Fibroblast of skin of abdomen (primary cell): ENCODE results near the gene RXRB.

Source experiments
- DNase-seq: peaks from one replicate; pipeline ENCODE4 v3.0.0-alpha.2; 2013

Gene RXRB

DNA sequence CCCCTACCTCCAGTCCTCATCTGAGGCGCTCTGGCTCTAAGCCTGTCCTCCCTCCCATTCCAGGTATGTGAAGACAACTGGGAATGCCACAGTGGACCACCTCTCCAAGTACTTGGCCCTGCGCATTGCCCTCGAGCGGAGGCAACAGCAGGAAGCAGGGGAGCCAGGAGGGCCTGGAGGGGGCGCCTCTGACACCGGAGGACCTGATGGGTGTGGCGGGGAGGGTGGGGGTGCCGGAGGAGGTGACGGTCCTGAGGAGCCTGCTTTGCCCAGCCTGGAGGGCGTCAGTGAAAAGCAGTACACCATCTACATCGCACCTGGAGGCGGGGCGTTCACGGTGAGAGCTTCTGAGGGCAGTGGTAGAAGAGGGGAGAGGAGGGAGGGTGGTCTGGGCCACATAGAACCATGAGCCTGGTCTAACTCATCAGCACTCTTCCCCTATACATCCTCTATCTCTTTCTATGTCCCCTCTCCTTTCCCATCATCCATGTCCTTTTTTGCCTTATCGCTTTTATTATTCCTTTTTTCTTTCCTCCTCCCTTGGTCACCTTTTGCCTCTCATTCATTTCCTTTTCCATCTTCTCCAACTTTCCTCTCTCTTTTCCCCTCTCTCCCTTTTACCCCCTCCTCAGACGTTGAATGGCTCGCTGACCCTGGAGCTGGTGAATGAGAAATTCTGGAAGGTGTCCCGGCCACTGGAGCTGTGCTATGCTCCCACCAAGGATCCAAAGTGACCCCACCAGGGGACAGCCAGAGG, 11.4 kb upstream of the RXRB start:
- no peak for DNase-seq

GRCh38 chr6:33211136-33211535, 10.7 kb upstream of the RXRB start:
- no peak for DNase-seq

GRCh38 chr6:33209856-33210255, 9.4 kb upstream of the RXRB start:
- no peak for DNase-seq

- peak; percentile 79 for DNase-seq
These were observed 7.9 kb upstream of the RXRB start, which contains the start of gene RING1 for GRCh38 chr6:33208091-33208967. TSS of gene RING1 (plus strand) at chr6:33208500. CDS start at chr6:33208823, 323 bp downstream.

DNA sequence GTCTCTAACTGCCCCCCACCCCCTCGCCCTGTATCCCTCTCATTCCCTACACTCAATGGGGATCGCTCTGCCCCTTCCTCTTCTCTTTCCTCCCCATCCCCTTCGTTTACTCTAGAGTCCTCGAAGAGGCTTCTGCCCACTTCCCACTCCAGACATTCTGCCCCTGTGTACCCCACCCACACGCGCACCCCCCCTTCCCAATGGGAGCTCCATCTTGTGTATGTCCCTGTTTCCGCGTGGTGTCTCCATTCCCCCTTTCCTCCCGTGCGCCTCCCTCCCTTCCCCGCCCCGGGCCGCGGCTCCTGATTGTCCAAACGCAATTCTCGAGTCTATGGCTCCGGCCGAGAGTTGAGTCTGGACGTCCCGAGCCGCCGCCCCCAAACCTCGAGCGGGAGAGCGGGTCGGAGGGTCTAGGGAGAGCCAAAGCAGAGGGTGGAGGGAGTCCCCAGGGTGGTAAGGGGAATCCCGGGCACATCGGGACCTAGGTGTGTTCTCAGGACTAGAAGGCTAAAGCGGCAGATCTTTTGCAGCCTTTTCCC, 7.2 kb upstream of the RXRB start:
- peak; percentile 44 for DNase-seq

DNA sequence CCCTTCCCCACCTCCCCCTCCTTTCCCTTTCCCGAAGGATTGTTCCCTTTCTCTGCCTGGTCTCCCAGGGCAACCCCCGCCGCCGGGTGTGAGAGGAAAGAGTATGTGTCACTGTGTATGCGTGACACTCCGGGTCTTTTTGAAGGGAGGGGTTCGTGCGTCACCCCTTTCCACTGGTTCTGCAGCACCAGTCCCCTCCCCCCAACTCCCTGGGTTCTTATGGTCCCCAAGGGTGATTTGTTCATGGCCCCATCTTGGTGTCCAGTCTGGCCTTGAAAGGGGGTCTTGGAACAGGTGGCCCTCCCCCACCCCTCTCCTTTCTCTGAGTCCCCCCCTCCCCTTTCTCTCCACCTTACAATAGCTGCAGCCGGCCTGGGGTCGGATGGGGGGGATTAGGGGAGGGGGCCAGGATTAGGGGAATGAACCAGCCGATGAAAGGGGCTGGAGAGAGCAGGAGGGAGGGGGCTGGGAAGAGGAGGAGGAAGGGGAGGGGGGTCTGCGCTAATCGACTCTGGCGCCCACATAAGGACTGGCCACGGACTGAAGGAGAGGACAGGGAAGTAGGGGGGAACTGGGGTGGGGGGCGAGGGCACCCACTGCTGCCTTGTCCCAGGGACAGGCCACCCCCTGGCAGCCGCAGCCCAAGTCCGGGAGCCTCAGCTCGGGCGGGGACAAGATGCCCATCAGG, 6.5 kb upstream of the RXRB start:
- DNase-seq: peak; percentile 31

DNA sequence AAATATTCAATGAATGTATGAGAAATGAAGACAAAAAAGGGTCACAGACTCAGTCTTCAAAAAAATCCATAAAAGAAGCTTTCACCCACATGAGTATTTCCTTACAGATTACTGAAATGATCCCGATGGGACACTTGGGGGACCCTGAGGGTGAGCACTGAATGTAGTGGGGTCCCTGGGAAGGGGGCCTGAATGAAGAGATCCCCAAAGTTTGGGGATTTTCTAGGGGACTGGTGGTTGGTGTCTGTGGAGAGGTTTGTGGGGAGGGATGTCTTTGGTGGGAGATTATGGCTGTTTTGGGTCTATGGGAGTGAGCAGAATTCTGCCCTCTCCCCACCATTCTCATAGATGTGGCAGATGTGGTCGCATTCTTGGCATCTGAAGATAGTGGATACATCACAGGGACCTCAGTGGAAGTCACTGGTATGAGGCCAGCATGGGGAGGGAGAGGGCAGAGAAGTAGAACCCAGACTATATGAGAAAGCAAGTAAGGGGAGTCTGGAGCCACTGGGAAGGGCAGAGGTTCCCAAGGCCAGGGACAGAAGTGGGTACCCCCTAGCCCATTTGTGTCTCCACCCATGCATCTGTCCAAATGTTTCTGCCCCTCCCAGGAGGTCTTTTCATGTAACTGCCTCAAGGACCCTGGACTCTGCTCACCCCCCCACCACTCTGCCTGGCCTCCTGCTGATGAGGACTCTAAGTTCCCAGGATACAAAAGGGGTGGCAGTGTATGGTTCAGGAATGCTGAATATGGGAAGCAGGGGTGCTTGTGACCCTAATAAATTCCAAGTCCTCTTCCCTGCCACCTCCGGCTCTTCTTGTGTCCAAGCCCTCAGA, 5.8 kb upstream of the RXRB start:
- peak; percentile 32 for DNase-seq

GRCh38 chr6:33205191-33206026, 4.9 kb upstream of the RXRB start:
- peak; percentile 57 for DNase-seq

DNA sequence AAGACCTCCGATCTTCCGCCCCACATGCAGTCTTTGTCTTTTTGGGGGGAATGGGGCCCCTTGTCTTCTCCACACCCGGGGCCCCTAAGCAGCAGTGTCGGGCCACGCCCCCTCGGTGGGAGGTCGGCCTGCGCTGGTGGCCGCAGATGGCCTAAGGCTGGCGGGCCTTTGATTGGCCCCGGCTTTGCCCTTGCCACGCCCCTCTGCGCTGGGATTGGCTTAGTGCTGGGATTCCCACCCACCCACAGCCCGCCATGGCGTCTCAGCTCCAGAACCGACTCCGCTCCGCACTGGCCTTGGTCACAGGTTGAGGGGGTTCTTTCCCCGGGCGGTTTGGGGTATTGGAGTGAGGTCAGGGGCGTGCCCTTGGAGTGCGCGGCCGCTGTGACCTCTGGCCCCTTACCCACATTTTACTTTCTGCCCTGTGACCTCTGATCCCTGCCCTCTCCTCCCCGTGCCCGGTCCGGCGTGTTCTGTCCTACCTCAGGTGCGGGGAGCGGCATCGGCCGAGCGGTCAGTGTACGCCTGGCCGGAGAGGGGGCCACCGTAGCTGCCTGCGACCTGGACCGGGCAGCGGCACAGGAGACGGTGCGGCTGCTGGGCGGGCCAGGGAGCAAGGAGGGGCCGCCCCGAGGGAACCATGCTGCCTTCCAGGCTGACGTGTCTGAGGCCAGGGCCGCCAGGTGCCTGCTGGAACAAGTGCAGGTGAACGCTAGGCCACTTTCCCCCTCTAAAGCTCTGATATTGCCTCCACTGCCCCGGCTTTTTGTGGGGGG, 4.1 kb upstream of the RXRB start, which contains the start of gene HSD17B8:
Gene HSD17B8, plus strand, starts transcription at position 241 of the 776 bp plus-strand sequence. Its CDS starts 14 bp downstream, at position 255.
- DNase-seq: peak; percentile 91

DNA sequence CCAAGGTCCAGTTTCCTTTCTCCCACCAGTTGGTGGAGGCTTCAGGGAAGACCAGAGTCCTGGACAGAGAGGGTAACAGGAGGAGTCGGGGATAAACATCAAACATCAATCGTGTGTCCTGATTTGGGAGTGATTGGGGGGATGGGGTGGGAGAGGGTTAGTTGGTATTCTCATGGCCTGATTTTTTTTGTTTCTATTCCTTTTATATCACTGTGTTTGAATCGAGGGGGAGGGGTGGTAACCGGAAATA, 3.6 kb upstream of the RXRB start:
- DNase-seq: no peak

- DNase-seq: no peak
These were observed 3.1 kb upstream of the RXRB start for GRCh38 chr6:33203443-33204164.

DNA sequence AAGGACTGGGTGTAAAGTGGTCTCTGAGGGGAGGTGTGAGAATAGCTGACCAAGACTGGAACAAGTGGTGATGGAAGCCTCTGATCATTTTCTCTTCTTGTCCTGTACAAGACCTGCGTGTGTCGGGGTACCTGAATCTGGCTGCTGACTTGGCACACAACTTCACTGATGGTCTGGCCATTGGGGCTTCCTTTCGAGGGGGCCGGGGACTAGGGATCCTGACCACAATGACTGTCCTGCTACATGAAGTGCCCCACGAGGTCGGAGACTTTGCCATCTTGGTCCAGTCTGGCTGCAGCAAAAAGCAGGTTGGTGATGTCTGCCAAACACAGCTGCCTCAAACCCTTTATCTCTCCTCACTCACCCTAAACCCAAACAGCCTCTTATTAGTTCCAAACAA, 2.3 kb upstream of the RXRB start:
- DNase-seq: no peak

DNA sequence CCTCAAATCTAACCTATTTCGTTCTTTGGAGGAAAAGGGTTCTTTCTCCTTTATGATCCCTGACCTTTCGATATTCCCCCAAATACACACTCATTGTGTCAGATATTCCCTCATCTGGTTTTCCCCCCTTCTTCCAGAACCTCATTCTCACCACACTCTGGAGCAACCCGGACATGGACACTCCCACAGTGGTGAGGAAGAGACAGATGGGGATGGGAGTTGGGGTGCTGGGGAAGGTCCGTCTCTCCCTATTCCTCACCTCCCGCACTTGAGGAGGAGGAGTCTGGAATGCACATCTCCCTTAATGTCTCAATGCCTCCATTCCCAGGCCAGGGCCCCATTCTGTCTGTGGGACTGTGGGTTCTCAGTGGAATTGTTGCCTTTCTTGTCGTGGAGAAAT, 1.5 kb upstream of the RXRB start:
- DNase-seq: no peak

DNA sequence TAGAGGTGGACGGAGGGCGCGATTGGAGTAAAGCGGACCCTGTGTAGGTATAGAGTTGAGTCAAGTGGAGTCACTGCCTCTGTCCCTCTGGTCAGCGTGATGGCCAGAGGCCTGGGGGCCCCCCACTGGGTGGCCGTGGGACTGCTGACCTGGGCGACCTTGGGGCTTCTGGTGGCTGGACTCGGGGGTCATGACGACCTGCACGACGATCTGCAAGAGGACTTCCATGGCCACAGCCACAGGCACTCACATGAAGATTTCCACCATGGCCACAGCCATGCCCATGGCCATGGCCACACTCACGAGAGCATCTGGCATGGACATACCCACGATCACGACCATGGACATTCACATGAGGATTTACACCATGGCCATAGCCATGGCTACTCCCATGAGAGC, 681 bp upstream of the RXRB start:
- no peak for DNase-seq

DNA sequence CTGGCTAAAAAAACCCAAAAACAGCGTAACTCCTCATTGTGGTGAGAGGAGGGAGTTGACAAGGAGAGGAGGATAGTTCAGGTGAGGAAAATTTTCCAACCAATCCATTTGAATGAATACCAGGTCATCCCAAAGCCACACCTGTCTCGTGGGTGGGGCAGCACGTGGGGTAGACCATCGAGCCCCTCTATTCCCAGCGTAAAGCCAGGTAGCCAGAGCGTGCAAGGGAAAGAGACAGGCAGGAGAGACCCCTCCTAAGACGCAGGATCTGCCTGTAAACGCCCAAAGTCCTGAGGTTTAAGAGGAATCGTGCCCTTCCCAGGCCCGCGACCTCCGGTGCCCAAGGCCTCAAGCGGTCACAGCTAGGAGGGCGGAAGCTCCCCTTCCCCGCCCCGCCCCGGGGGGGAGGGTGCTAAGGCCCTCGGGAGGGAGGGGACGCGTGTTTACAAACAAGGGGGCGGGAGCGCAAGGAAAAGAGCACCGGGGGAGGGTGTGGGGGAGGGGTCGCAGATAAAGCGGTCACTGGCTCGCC, 712 bp downstream of the RXRB start:
- DNase-seq: peak; percentile 45

DNA sequence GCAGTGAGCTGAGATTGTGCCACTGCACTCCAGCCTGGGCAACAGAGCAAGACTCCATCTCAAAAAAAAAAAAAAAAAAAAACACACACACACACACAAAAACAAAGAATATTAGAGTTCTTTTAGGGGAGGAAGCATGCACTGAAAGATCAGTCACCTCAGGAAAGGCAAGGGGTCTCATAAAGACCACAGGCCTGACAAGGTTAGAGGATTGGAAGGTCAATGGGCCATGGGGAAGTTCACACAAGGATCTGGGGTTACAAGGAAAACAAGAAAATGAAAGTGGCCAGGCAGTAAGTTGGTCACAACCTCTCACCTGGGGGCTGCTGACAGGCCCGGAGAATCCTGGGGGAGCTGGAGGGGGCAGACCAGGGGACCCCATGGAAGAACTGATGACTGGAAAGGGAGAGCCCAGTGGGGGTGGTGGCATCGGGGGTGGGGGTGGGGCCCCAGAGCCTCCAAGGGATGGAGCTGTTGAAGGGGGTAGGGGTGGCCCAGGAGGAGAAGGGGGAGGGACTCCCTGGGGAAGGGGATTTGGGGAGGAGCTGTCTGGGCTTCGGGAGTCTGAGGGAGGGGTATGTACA, 1.5 kb downstream of the RXRB start:
- DNase-seq: no peak

- DNase-seq: no peak
These were observed 2.2 kb downstream of the RXRB start for GRCh38 chr6:33198159-33198852.

DNA sequence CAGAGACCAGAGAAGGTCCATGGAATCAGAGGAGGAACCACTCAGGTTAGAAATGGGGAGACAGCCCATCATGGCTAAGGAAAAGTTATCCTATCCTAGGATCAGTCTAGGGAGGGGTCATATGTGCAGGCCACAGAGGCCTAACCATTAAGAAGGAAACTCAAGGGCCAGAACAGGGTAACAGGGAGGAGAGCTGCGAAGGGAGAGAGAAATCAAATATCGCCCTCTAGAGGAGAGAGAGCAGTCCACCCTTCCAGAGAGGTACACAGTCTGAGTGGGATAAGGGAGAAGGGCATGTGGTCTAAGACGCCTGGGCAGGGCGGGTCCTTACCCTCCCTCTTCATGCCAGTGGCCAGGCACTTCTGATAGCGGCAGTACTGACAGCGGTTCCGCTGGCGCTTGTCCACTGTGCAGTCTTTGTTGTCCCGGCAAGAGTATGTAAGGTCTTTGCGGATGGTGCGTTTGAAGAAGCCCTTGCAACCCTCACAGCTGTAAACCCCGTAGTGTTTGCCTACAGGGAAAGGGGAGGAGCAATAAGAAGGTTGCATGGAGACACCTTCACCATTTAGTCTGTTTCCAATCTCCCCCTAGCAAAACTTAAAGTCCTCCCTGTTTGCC, 2.9 kb downstream of the RXRB start:
- peak; percentile 51 for DNase-seq
